ENCODE results near the gene PPCDC. TPM values are rescaled to one million over a fixed set of nuclear protein-coding genes. Genes with fewer than 3 reads are reported as not detected.

Gene PPCDC
- total and polyA plus RNA-seq, 2 donors (not counting 1 experiment from before 2014, with no cell fraction given), result 6.3 to 8.0 TPM

- no peaks in the 10 kb centered on the region for H3K27me3 ChIP-seq (ENCODE audit: control insufficient read depth, insufficient read depth, low read length)
- no peak for TF ChIP-seq EZH2 (IDR thresholded peaks at IDR 0.05; ENCODE audit: low read length, missing control alignments)
- TF ChIP-seq CTCF (conservative IDR thresholded peaks at IDR 0.05 in 1 of 2, IDR thresholded peaks at IDR 0.05 in 1 of 2; ENCODE audit: low read depth in 1 of 2, low read length in 2 of 2), result no peak
- H3K4me3 ChIP-seq (replicated peaks in 1 of 4; ENCODE audit: control extremely low read depth in 1 of 4, insufficient read depth in 1 of 4, low read depth in 3 of 4, low read length in 4 of 4), result no peak overlapping the region
- no peaks in the 10 kb centered on the region for H3K9me3 ChIP-seq (ENCODE audit: control insufficient read depth, insufficient read depth, low read depth, low read length)
- H4K20me1 ChIP-seq (ENCODE audit: control insufficient read depth, extremely low read depth, insufficient read depth, low read length), result no peaks in the 10 kb centered on the region
- H3K4me2 ChIP-seq (ENCODE audit: extremely low read depth, insufficient read depth, low read length), result no peak overlapping the region
- no peaks in the 10 kb centered on the region for H3K36me3 ChIP-seq (ENCODE audit: control insufficient read depth, insufficient read depth, low read length)
- no peak overlapping the region for H3K9ac ChIP-seq (ENCODE audit: insufficient read depth, low read length)
- H3K4me1 ChIP-seq (ENCODE audit: control insufficient read depth, extremely low read depth, insufficient read depth, low read length), result peaks cover 6% of the 10 kb centered on the region
- H2AFZ ChIP-seq (ENCODE audit: low read length), result no peak overlapping the region
- H3K79me2 ChIP-seq (ENCODE audit: control insufficient read depth, insufficient read depth, low read length), result no peaks in the 10 kb centered on the region
- no peak for DNase-seq (ENCODE audit: low read depth in 2 of 2)
- H3K27ac ChIP-seq (ENCODE audit: insufficient read depth, low read length), result no peak overlapping the region
Measured at GRCh38 chr15:75051711-75052110, 28.3 kb downstream of the PPCDC start.

- Histone ChIP-seq H3K27me3 (ENCODE audit: control insufficient read depth, insufficient read depth, low read length) (no peaks in the 10 kb centered on the region), H3K4me2 (ENCODE audit: extremely low read depth, insufficient read depth, low read length) (no peak overlapping the region), H3K79me2 (ENCODE audit: control insufficient read depth, insufficient read depth, low read length) (no peaks in the 10 kb centered on the region), H3K4me1 (ENCODE audit: control insufficient read depth, extremely low read depth, insufficient read depth, low read length) (no peaks in the 10 kb centered on the region), H3K4me3 (replicated peaks in 1 of 4; ENCODE audit: control extremely low read depth in 1 of 4, insufficient read depth in 1 of 4, low read depth in 3 of 4, low read length in 4 of 4) (no peak overlapping the region), H3K27ac (ENCODE audit: insufficient read depth, low read length) (no peak overlapping the region), H2AFZ (ENCODE audit: low read length) (no peak overlapping the region), H3K9ac (ENCODE audit: insufficient read depth, low read length) (no peak overlapping the region), H3K9me3 (ENCODE audit: control insufficient read depth, insufficient read depth, low read depth, low read length) (no peaks in the 10 kb centered on the region), H3K36me3 (ENCODE audit: control insufficient read depth, insufficient read depth, low read length) (no peaks in the 10 kb centered on the region), H4K20me1 (ENCODE audit: control insufficient read depth, extremely low read depth, insufficient read depth, low read length) (no peaks in the 10 kb centered on the region)
- DNase-seq (ENCODE audit: low read depth in 2 of 2), result no peak
- TF ChIP-seq EZH2 (IDR thresholded peaks at IDR 0.05; ENCODE audit: low read length, missing control alignments), result no peak
- TF ChIP-seq CTCF (conservative IDR thresholded peaks at IDR 0.05 in 1 of 2, IDR thresholded peaks at IDR 0.05 in 1 of 2; ENCODE audit: low read depth in 1 of 2, low read length in 2 of 2), result no peak
Measured at GRCh38 chr15:75052972-75053747, 29.8 kb downstream of the PPCDC start.

- no peaks in the 10 kb centered on the region for H3K9me3 ChIP-seq (ENCODE audit: control insufficient read depth, insufficient read depth, low read depth, low read length)
Measured at GRCh38 chr15:75053748-75054125, 30.3 kb downstream of the PPCDC start.

More at GRCh38 chr15:75053748-75054125, 30.3 kb downstream of the PPCDC start:
- DNase-seq (ENCODE audit: low read depth in 2 of 2), result no peak
- H3K27ac ChIP-seq (ENCODE audit: insufficient read depth, low read length), result no peak overlapping the region
- H3K4me3 ChIP-seq (replicated peaks in 1 of 4; ENCODE audit: control extremely low read depth in 1 of 4, insufficient read depth in 1 of 4, low read depth in 3 of 4, low read length in 4 of 4), result no peak overlapping the region
- H3K9ac ChIP-seq (ENCODE audit: insufficient read depth, low read length), result no peak overlapping the region
- no peaks in the 10 kb centered on the region for H3K79me2 ChIP-seq (ENCODE audit: control insufficient read depth, insufficient read depth, low read length)
- H4K20me1 ChIP-seq (ENCODE audit: control insufficient read depth, extremely low read depth, insufficient read depth, low read length), result no peaks in the 10 kb centered on the region
- TF ChIP-seq EZH2 (IDR thresholded peaks at IDR 0.05; ENCODE audit: low read length, missing control alignments) (no peak), CTCF (conservative IDR thresholded peaks at IDR 0.05 in 1 of 2, IDR thresholded peaks at IDR 0.05 in 1 of 2; ENCODE audit: low read depth in 1 of 2, low read length in 2 of 2) (no peak)
- no peaks in the 10 kb centered on the region for H3K27me3 ChIP-seq (ENCODE audit: control insufficient read depth, insufficient read depth, low read length)
- H3K36me3 ChIP-seq (ENCODE audit: control insufficient read depth, insufficient read depth, low read length), result no peaks in the 10 kb centered on the region
- H3K4me2 ChIP-seq (ENCODE audit: extremely low read depth, insufficient read depth, low read length), result no peak overlapping the region
- no peak overlapping the region for H2AFZ ChIP-seq (ENCODE audit: low read length)
- H3K4me1 ChIP-seq (ENCODE audit: control insufficient read depth, extremely low read depth, insufficient read depth, low read length), result no peaks in the 10 kb centered on the region

Measured in fibroblast of lung (primary cell).